GM12878 (cell line): ENCODE data around the gene TCEAL4. TPM values are rescaled to one million over a fixed set of nuclear protein-coding genes. Genes with fewer than 3 reads are reported as not detected.
A peak's percentile ranks its signal among the peaks of the same experiment; 100 is the strongest.

ENCODE experiments used
- ATAC-seq: fragments of 200-7000 bp; cut with Tn5 transposase; 3 replicates; pipeline ENCODE4 v1.9.1; 2020; ENCODE audit warnings: mild to moderate bottlenecking, moderate library complexity
- BruUV-seq: library from RNA; stranded (reverse); fragments of 400-500 nt; replicated peaks from 2 replicates; lab custom pipeline; 2021; lab: Mats Ljungman, UMichigan
- CTCF ChIA-PET: fragments of 300-600 bp; sonication (Branson Sonifier 250); formaldehyde crosslinking; extraction: SDS; loops from one replicate; lab custom pipeline; 2021; ENCODE audit warnings: inconsistent platforms; lab: Yijun Ruan, JAX
- POLR2A ChIA-PET: fragments of 350-600 bp; formaldehyde crosslinking; extraction: SDS; loops from one replicate; lab custom pipeline; 2021; ENCODE audit warnings: inconsistent platforms; lab: Charles Lee
- RAD21 ChIA-PET: fragments of 300-600 bp; sonication (Branson Sonifier 250); formaldehyde crosslinking; loops from one replicate; lab custom pipeline; 2023; ENCODE audit warnings: antibody characterized with exemption; ENCODE audit not compliant: unreplicated experiment; lab: Charles Lee
- SMC1A ChIA-PET: fragments of 300-600 bp; sonication (Branson Sonifier 250); formaldehyde crosslinking; loops from one replicate; lab custom pipeline; 2023; ENCODE audit not compliant: unreplicated experiment, uncharacterized antibody; lab: Charles Lee
- DNase-seq: peaks from one replicate; pipeline ENCODE4 v3.0.0-alpha.2; 2011; ENCODE audit warnings: low read depth, low spot score
- FAIRE-seq: peaks from 3 replicates; lab custom pipeline; 2011; peaks lifted over from hg19 to GRCh38; lab: Jason Lieb, UNC
- H2AFZ ChIP-seq: 2 replicates; pipeline ENCODE4 v1.6.0; 2011; ENCODE audit warnings: low read depth, low read length, control low read depth; ENCODE audit not compliant: control insufficient read depth
- H3K27ac ChIP-seq: 2 replicates; pipeline ENCODE4 v1.5.1; 2011; ENCODE audit warnings: control low read depth; ENCODE audit not compliant: control insufficient read depth, insufficient read depth
- H3K27me3 ChIP-seq, 2 experiments: replicated peaks in 1 of 2; 2 replicates each; pipeline versions ENCODE4 v1.6.0 to v1.6.1; 2011; ENCODE audit warnings: low read length in 1 of 2; ENCODE audit not compliant: control insufficient read depth in 2 of 2, insufficient read depth in 2 of 2
- H3K36me3 ChIP-seq, 2 experiments: 2 replicates each; pipeline ENCODE4 v1.5.1; 2011; ENCODE audit warnings: low read length in 1 of 2; ENCODE audit not compliant: control insufficient read depth in 2 of 2, insufficient read depth in 2 of 2
- H3K4me1 ChIP-seq: 2 replicates; pipeline ENCODE4 v1.6.1; 2011; ENCODE audit warnings: mild to moderate bottlenecking, low read length, moderate library complexity, mixed read lengths; ENCODE audit not compliant: control insufficient read depth, insufficient read depth
- H3K4me2 ChIP-seq: 2 replicates; pipeline ENCODE4 v1.6.0; 2011; ENCODE audit warnings: control low read depth; ENCODE audit not compliant: control insufficient read depth, insufficient read depth
- H3K4me3 ChIP-seq: fragments of 200-600 bp; sonication (generic); 2 replicates; pipeline ENCODE4 v1.5.1; 2016
- H3K79me2 ChIP-seq: 2 replicates; pipeline ENCODE4 v1.6.0; 2011; ENCODE audit warnings: low read length; ENCODE audit not compliant: control insufficient read depth, insufficient read depth
- H3K9ac ChIP-seq: 2 replicates; pipeline ENCODE4 v1.8.0; 2011; ENCODE audit warnings: low read length, control low read depth, mixed read lengths; ENCODE audit not compliant: control insufficient read depth, insufficient read depth
- H3K9me3 ChIP-seq: replicated peaks from 3 replicates; pipeline ENCODE4 v1.5.1; 2011; ENCODE audit warnings: mild to moderate bottlenecking, low read length; ENCODE audit not compliant: control insufficient read depth, insufficient read depth
- H4K20me1 ChIP-seq: 2 replicates; pipeline ENCODE4 v1.6.0; 2011; ENCODE audit not compliant: control insufficient read depth, insufficient read depth
- BACH1 ChIP-seq: fragments of 450-650 bp; IDR thresholded peaks from 2 replicates; pipeline ENCODE4 v1.6.1; 2017; ENCODE audit warnings: mild to moderate bottlenecking, borderline replicate concordance
- BCL11A ChIP-seq: IDR thresholded peaks from 2 replicates; pipeline ENCODE4 v1.6.1; 2011; ENCODE audit warnings: low read depth, low read length
- BHLHE40 ChIP-seq, 2 experiments: fragments of 450-650 bp in 1 of 2; IDR thresholded peaks; 2 replicates each; pipeline ENCODE4 v1.6.1; 2011 to 2017; ENCODE audit warnings: low read depth in 2 of 2, borderline replicate concordance in 1 of 2, improper control_type of control experiment in 1 of 2, low read length in 1 of 2, mild to moderate bottlenecking in 1 of 2
- FOXM1 ChIP-seq: IDR thresholded peaks from 2 replicates; pipeline ENCODE4 v1.6.1; 2012; ENCODE audit warnings: low read depth, mild to moderate bottlenecking, inconsistent platforms, low read length, moderate library complexity
- NFYB ChIP-seq: IDR thresholded peaks from 2 replicates; pipeline ENCODE4 v1.6.1; 2011; ENCODE audit warnings: low read depth, mild to moderate bottlenecking, low read length, improper control_type of control experiment, moderate library complexity; ENCODE audit not compliant: insufficient read depth
- WGBS: methylation state at CpG from one replicate; pipeline ENCODE4 v1.1.6; 2016; ENCODE audit warnings: low lambda C conversion rate; ENCODE audit not compliant: insufficient replicate concordance, insufficient coverage; ENCODE audit errors: missing lambda C conversion rate; 5-methylcytosine and 5-hydroxymethylcytosine counted together
- in situ Hi-C: fragments of 300-500 bp; cut with MboI; formaldehyde crosslinking; loops from 9 replicates; pipeline ENCODE4 v1.14.3; 2018; ENCODE audit warnings: mixed read lengths
- intact Hi-C: fragments of 100-400 bp; cut with micrococcal nuclease; formaldehyde crosslinking; loops from one replicate; pipeline ENCODE4 v1.14.2; 2022; ENCODE audit not compliant: unreplicated experiment
- polyA plus RNA-seq, 11 experiments: library from polyadenylated mRNA; depleted of rRNA in 4 of 11; unstranded in 6 of 11; stranded (reverse) in 5 of 11; fragments of >200 nt; fragmentation: Nextera tagmentation in 4 of 11; fragmentation: Illumina TruSeq in 1 of 11; extraction: Ambion mirVana in 4 of 11; extraction: Trizol in 1 of 11; gene quantifications; 1 replicate in 1 of 11; 2 replicates in 10 of 11; pipeline versions ENCODE4 v1.2.1 to v1.2.3, GENCODE V29; 2011 to 2016; ENCODE audit warnings: inconsistent platforms in 2 of 11, missing spikeins in 2 of 11, low read depth in 1 of 11
- total RNA-seq, 4 experiments: library from RNA; depleted of rRNA in 3 of 4; stranded (reverse); fragments of >200 nt in 3 of 4; fragmentation: Illumina TruSeq in 1 of 4; extraction: Trizol in 1 of 4; gene quantifications; 2 replicates each; pipeline versions ENCODE4 v1.2.1 to v1.2.3, GENCODE V29; 2013 to 2021

Gene TCEAL4
- total and polyA plus RNA-seq, 10 of the 15 experiments (the other 5 are each of a cell fraction or from before 2014, with no cell fraction given), result 9.6 to 63.8 (median 32.1) TPM

DNA sequence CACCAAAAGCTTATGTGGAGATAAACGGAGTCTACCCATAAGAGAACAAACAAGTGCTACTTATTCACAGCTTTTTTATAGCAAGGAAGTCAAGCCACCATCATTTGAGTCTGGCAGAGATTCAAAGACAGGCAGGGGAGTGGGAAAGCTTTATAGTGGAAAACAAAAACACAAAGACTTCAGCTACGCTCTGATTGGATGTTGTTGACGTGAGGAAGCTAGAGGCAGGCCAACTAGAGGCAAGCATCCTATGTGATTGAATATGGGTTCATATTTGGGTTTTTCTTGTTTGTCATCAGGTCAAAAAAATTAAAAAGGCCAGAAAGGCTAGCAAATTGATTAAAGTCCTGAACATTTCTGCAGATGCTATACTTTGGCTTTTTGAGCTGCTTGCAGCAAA is 719 bp upstream of the TCEAL4 start:
- H2AFZ ChIP-seq, result no peak overlapping the region
- TF ChIP-seq NFYB, result no peak
- no peak for TF ChIP-seq BACH1
- TF ChIP-seq, all 136 proteins: peak for 0
- Histone ChIP-seq H3K79me2 (peaks cover 3% of the 10 kb centered on the region), H3K36me3 (no peaks in the 10 kb centered on the region), H3K9ac (no peak overlapping the region), H3K4me2 (no peak overlapping the region), H3K4me1 (no peaks in the 10 kb centered on the region), H3K27ac (no peak overlapping the region), H3K27me3 (no peaks in the 10 kb centered on the region), H3K4me3 (no peak overlapping the region), H4K20me1 (no peaks in the 10 kb centered on the region), H3K9me3 (no peaks in the 10 kb centered on the region)
- BruUV-seq, result no TSS peak
- intact Hi-C loops, result no loop called here
- POLR2A ChIA-PET, result no interaction called here
- RAD21 ChIA-PET, result no interaction called here
- SMC1A ChIA-PET, result interaction anchor here (0.6 kb wide), 1 partner anchor 351 kb away, joined by 3 read pairs; no protein-coding TSS in a partner anchor
- in situ Hi-C loops, result no loop called here
- no peak for ATAC-seq
- FAIRE-seq, result no peak
- CTCF ChIA-PET, result no interaction called here
- WGBS, result 73% methylated on average over 3 of the region's 3 CpGs
- no peak for DNase-seq

DNA sequence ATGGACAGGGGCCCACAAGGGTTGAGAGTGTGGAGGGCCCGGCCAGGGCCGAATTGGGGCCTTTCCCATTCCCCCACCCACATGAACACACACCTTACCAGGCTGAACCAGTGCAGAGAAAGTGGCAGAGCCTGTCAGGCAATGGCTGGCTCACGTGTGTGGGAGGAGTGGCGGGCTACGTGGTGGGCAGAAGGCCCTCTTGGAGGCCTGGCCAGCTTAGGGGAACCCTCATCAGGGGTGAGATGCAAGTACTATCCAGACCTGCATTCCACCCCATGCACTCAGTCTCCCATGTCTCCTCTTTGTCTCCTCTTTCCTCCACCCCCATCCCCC is 965 bp downstream of the TCEAL4 start:
- no TSS peak for BruUV-seq
- in situ Hi-C loops (no loop called here), intact Hi-C loops (no loop called here)
- ChIA-PET RAD21 (no interaction called here), SMC1A (no interaction called here), CTCF (no interaction called here), POLR2A (no interaction called here)
- Histone ChIP-seq H3K36me3 (no peaks in the 10 kb centered on the region), H2AFZ (peak overlapping the region; percentile 77), H3K27ac (no peak overlapping the region), H3K9ac (peak overlapping the region; percentile 74; the same call in 1 of the 2 replicates), H3K27me3 (no peaks in the 10 kb centered on the region), H3K79me2 (peaks cover 3% of the 10 kb centered on the region), H3K4me3 (peak overlapping the region; percentile 64; the same call in 1 of the 2 replicates), H4K20me1 (no peaks in the 10 kb centered on the region), H3K4me1 (no peaks in the 10 kb centered on the region), H3K9me3 (no peaks in the 10 kb centered on the region), H3K4me2 (peak overlapping the region; percentile 71; the same call in 1 of the 2 replicates)
- TF ChIP-seq BHLHE40 (IDR thresholded peaks at IDR 0.05; ENCODE audit: borderline replicate concordance in 1 of 2, low read depth in 2 of 2, low read length in 1 of 2) (peak in 1 of 2 experiments; percentile 46; a peak in 2 of 4 replicates), FOXM1 (no peak), BCL11A (no peak)
- WGBS, result 29% methylated on average over 5 of the region's 5 CpGs
- FAIRE-seq (no peak), ATAC-seq (peak; percentile 74), DNase-seq (no peak)
